ENCODE measurements around the gene SIRPB2.

DNA sequence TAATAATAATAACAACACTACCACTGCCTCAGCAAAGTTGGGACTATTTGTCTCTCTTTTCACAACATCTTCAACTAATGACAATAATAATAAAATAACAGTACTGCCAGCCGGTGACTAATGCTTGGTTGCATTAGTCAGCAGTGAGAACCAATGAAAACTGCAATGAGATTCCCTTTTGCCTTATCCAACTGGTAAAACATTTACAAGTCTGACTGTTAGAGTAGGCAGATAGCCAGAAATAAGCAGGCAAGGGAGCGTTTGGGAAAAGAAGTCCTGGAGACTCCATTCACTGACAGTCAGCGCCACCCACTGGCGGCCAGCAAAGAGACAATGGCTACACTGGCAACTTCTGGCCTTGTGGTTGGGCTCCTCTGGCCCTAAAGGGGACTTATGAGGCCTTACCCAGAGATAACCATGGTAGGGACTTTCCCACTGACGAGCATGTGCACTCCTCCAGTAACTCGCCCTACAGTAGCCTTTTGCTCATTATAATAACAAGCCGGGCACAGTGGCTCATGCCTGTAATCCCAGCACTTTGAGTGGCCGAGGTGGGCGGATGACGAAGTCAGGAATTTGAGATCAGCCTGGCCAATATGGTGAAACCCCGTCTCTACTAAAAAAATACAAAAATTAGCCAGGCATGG is 21.2 kb downstream of the SIRPB2 start:
- TF ChIP-seq, protein P1, sequence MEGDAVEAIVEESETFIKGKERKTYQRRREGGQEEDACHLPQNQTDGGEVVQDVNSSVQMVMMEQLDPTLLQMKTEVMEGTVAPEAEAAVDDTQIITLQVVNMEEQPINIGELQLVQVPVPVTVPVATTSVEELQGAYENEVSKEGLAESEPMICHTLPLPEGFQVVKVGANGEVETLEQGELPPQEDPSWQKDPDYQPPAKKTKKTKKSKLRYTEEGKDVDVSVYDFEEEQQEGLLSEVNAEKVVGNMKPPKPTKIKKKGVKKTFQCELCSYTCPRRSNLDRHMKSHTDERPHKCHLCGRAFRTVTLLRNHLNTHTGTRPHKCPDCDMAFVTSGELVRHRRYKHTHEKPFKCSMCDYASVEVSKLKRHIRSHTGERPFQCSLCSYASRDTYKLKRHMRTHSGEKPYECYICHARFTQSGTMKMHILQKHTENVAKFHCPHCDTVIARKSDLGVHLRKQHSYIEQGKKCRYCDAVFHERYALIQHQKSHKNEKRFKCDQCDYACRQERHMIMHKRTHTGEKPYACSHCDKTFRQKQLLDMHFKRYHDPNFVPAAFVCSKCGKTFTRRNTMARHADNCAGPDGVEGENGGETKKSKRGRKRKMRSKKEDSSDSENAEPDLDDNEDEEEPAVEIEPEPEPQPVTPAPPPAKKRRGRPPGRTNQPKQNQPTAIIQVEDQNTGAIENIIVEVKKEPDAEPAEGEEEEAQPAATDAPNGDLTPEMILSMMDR (IDR thresholded peaks at IDR 0.05 in 4 of 5, conservative IDR thresholded peaks at IDR 0.05 in 1 of 5), result peak in 4 of 5 experiments; percentile 27 to 63 (median 60)
- no peak for TF ChIP-seq POLR2A (IDR thresholded peaks at IDR 0.05)
